IPS-18c (cell line): ENCODE measurements around the gene AARS2.
"Not testable (repeated sequence)": the region's sequence is repeated elsewhere in the genome, so short reads cannot be mapped to it uniquely, and the experiment has no call there.

Experiments
- H3K4me3 ChIP-seq: 2 replicates; pipeline ENCODE4 v1.7.0; 2013; ENCODE audit warnings: low read depth, mild to moderate bottlenecking, low read length, moderate library complexity; ENCODE audit not compliant: insufficient read depth
- H3K9me3 ChIP-seq: one replicate; pipeline ENCODE4 v1.6.1; 2013; ENCODE audit warnings: mild to moderate bottlenecking, low read length, moderate library complexity; ENCODE audit not compliant: control insufficient read depth, insufficient read depth

AARS2 gene

DNA sequence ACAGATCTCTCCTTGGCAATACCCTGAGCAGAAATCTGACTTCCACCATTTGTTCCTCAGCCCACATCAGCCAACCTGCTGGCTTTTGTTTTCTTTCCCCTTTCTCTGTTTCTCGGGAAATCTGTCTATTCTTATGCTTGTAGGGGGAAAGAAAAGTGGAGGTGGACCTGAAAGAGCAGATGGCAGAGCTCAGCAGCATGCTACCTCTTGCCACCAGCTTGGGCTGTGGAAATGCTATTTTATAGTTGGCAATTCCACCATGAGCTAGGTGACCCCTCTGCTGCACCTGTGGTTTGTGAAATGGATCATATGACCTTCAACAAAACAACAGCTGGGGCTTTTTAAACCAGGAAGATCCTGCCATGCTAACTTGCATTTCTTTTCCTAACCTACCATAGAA is 22.5 kb upstream of the AARS2 start:
- no peaks in the 10 kb centered on the region for H3K9me3 ChIP-seq
- no peak overlapping the region for H3K4me3 ChIP-seq

GRCh38 chr6:44333942-44334341 is 20.8 kb upstream of the AARS2 start:
- Histone ChIP-seq H3K9me3 (no peaks in the 10 kb centered on the region), H3K4me3 (no peak overlapping the region)

DNA sequence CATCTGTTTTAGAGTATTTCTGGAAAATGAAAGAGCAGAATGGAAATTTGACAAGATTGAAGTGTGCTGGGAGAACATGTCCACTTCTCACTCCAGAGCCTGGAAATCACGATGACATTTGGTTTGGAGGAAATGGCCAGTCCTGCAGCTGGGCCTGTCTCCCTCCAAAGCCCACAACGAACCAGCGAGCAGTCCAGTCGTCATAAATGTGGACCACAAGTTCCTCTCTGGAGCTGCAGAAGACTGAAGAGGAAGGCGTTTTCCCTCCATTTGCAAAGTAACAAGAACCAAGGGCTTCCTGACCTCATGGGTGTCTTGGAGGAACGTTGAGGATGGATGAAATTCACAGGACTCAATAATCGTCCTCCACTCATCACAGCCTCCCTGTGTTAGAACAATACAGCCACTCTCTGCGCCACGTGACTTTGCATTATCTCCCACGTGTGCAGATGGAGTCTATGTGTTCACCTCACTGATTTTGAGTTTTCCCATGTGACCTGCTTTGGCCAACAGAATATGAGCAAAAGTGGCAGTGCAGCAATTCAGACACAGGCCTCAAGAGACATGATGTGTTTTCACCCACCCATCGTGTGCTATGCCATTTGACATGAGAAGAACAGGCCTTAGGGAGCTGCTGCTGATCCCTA is 20.2 kb upstream of the AARS2 start:
- Histone ChIP-seq H3K9me3 (no peaks in the 10 kb centered on the region), H3K4me3 (no peak overlapping the region)

DNA sequence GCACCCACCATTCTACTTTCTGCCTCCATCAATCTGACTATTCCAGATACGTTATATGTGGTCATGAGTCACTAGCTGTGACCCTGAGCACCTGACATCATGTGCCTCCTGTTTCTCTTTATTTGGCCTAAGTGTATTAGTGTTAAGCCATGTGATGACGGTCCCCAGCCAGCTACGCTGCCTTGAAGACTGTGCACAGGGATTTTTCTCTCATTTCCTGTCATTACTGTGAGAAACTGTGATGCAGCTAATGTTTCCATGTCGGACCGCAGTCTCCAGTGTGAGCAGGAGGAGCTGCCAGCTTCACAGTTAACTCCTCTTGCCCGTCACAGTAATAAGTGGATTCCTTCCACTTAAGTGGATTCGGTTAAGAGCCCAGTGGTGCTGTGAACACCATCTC is 19.4 kb upstream of the AARS2 start:
- Histone ChIP-seq H3K9me3 (no peaks in the 10 kb centered on the region), H3K4me3 (no peak overlapping the region)

DNA sequence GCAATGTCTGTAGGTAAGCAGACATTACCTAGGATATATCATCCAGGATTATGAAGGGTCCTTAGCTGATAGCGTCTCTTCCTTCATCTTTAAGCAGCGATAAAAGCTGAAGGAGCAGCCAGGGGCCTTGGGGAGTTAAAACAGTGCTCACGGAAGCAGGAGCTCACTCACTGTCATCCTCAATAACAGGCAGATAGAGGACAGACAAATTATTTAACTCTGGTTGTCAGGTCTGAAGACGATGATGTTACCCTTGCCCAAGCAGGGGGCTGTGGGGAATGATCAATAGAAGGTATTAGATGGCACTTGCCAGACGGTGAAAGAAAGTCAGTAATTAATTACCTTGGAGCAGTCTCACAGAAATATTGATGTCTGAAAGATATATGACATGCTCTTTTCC is 16.7 kb upstream of the AARS2 start:
- H3K9me3 ChIP-seq = no peaks in the 10 kb centered on the region

DNA sequence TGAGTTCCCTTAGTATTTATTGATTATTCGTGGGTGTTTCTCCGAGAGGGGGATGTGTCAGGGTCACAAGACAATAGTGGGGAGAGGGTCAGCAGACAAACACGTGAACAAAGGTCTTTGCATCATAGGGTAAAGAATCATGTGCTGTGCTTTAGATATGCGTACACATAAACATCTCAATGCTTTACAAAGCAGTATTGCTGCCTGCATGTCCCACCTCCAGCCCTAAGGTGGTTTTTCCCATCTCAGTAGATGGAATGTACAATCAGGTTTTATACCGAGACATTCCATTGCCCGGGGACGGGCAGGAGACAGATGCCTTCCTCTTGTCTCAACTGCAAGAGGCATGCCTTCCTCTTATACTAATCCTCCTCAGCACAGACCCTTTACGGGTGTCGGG is 15.1 kb upstream of the AARS2 start:
- H3K9me3 ChIP-seq, H3K4me3 ChIP-seq: not testable (repeated sequence)

More for the DNA sequence above, 16.7 kb upstream of the AARS2 start:
- H3K4me3 ChIP-seq = no peak overlapping the region

GRCh38 chr6:44327760-44328159 is 14.6 kb upstream of the AARS2 start:
- Histone ChIP-seq H3K4me3 (no peak overlapping the region), H3K9me3 (no peaks in the 10 kb centered on the region)

- Histone ChIP-seq H3K9me3 (no peaks in the 10 kb centered on the region), H3K4me3 (no peak overlapping the region)
Measured at GRCh38 chr6:44327096-44327495, 13.9 kb upstream of the AARS2 start.

GRCh38 chr6:44321210-44321609 is 8.1 kb upstream of the AARS2 start:
- H3K4me3 ChIP-seq = no peak overlapping the region
- H3K9me3 ChIP-seq = no peaks in the 10 kb centered on the region

DNA sequence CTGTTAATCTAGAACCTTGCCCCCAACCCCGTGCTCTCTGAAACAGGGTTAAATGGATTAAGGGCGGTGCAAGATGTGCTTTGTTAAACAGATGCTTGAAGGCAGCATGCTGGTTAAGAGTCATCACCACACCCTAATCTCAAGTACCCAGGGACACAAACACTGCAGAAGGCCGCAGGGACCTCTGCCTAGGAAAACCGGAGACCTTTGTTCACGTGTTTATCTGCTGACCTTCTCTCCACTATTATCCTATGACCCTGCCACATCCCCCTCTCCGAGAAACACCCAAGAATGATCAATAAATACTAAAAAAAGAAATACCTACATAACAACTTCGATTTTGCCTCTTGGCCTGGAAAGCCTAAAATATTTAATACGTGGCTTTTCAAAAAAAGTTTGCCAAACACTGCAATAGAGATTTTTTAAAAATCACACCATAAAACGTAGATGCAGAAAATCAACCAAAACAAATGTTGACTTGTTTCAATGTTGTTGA is 4.0 kb upstream of the AARS2 start:
- H3K4me3 ChIP-seq, H3K9me3 ChIP-seq: not testable (repeated sequence)

DNA sequence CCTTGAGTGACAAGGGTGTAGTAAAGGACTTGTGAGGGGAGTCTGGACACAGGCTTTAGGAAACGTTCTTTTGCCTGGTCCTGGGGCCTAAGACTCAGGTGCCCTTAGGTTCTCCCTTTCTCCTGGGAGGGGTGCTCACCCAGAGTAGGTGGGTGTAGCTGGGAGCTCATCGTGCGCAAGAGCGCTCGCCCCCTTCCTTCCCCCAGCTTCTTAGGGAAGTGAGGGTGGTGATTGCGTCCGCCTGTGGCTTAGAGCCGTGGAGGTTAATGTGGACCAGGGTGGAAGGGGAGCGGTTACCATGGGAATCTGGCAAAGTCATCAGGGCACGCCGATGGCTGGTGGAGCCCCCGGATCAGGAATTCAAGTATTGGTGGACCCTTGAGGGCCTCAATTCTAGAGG is 3.3 kb upstream of the AARS2 start:
- H3K4me3 ChIP-seq = no peak overlapping the region
- no peaks in the 10 kb centered on the region for H3K9me3 ChIP-seq

- Histone ChIP-seq H3K4me3 (no peak overlapping the region), H3K9me3 (no peaks in the 10 kb centered on the region)
Measured at GRCh38 chr6:44315951-44316350, 2.8 kb upstream of the AARS2 start.

DNA sequence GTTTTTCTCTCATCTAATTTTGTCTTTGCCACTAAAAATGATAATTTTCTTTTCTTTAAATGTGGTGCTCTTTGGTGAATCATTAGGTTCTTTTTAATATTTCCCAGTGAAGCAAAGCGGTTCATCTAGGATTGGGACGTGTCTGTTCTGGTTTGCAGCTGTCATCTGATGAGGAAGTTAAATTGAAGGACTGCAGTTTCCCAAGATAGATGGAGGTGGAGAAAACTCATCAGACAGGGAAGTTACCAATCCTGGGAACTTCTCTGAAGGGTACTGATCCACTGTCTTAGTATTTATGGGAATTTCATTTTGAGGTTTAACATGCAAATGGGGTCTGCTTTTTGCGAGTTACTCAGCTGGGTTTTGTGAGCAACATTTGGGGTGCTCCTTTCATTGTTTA is 2.4 kb upstream of the AARS2 start:
- Histone ChIP-seq H3K4me3 (no peak overlapping the region), H3K9me3 (no peaks in the 10 kb centered on the region)

- H3K4me3 ChIP-seq, H3K9me3 ChIP-seq: not testable (repeated sequence)
Measured at GRCh38 chr6:44314657-44315056, 1.5 kb upstream of the AARS2 start.

DNA sequence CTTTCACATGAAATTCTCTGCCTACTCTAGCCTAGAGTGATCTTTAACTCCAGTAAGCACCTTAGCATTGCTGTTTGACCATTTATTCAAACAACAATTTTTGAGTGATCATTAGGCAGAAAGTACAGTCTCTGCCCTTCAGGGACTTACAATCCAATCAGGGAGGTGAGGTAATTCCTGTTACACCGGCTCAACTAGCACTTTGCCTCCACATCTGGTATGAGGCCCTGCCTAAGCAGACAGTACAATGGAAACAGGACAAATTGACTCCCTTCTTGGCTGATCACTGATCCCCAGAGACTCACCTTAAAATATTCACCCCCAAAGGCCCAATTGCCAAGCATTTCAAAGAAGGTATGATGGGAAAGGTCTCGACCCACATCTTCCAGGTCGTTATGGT is 1.4 kb downstream of the AARS2 start:
- H3K9me3 ChIP-seq = no peaks in the 10 kb centered on the region
- peak overlapping the region; percentile 82; the same call in 1 of the 2 replicates for H3K4me3 ChIP-seq

DNA sequence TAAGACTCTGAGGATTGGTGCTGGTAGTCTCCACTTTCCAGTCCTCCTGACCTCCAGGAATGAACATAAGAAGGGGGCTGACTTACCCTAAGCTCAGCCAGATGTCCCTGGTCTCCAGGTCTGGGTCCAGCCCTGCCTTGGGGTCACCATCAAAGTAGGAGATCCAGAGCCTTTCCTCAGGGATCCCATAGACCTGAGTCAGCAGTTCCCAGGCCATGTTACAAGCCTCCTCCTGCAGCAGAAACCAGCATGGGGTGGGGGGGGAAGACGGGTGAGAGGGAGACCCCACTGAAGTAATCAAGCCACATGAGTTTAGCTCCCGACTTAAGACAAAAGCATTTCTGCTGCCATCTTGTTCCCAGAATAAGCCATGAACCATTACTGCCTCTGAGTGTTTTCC is 1.8 kb downstream of the AARS2 start:
- no peak overlapping the region for H3K4me3 ChIP-seq
- no peaks in the 10 kb centered on the region for H3K9me3 ChIP-seq

DNA sequence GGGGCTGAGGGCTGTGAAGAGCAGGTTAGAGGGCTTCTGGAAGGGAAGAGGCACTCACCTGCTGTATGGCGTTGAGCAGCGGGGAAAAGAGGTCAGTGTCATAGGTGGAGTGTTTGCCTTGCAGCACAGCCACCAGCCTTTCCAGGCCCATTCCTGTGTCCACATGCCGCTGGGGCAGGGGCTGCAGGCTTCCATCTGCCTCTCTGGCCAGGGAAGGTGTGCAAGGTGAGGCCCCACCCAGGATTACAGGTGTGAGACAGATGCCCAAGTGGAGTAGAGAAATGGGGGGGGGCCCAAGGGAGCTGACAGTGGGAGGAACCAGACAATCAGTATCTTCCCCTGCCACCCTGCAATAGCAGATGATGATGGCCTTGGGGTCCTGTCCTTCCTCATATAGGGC is 2.9 kb downstream of the AARS2 start:
- Histone ChIP-seq H3K4me3 (no peak overlapping the region), H3K9me3 (no peaks in the 10 kb centered on the region)

DNA sequence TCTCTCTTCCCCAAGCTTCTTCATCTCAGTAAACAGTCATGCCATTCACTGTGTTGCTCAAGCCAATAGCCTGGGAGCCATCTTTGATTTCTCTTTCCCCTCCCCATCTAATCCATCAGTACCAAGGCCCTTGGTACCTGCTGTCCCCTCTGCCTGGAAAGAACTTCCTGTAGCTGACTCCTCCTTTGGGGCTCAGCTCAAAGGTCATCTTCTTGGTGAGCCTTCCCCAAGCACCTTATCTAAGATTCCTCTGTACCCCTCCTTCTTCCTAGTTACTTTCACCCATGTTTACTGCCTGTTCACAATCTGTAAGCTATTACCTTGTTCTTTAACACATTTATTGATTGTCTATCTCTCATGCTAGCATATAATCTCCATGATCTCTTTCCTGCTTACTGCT is 3.5 kb downstream of the AARS2 start:
- Histone ChIP-seq H3K4me3 (no peak overlapping the region), H3K9me3 (no peaks in the 10 kb centered on the region)

DNA sequence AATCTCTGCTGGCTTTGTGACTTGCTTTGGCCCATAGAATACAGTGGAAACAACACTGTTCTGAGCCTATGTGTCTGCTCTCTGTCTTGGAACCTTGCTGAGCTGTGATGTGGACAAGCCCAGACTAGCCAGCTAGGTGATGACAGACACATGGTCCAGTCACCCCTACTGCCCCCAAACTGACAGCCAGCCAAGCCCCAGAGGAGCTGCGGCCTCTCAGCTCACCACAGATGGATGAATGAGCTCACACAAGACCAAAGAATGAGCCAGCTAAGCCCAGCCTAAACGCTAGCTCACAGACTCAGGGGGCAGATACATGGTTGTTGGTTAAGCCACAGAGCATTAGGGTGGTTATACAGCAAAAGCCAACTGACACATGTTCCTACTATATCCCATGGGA is 4.1 kb downstream of the AARS2 start:
- Histone ChIP-seq H3K4me3 (no peak overlapping the region), H3K9me3 (no peaks in the 10 kb centered on the region)
